PC-3 (cell line): Measurements from ENCODE around the gene RASGRP1.

Experiments used
- CTCF ChIP-seq: fragments of 300-600 bp; sonication (generic); conservative IDR thresholded peaks from 2 replicates; pipeline ENCODE4 v1.5.1; 2017; ENCODE audit warnings: antibody characterized with exemption, low read depth, mild to moderate bottlenecking, low read length
- EZH2phosphoT487 ChIP-seq: fragments of 300-600 bp; sonication (generic); IDR thresholded peaks from 2 replicates; pipeline ENCODE4 v1.6.1; 2018; ENCODE audit warnings: mild to moderate bottlenecking, antibody characterized with exemption, low read length, borderline replicate concordance

GRCh38 chr15:38479266-38479665 is 85.3 kb downstream of the RASGRP1 start:
- TF ChIP-seq CTCF (no peak), EZH2phosphoT487 (no peak)
